A172 (cell line): ENCODE measurements around the gene RAD51B. TPM values are rescaled to one million over a fixed set of nuclear protein-coding genes. Genes with fewer than 3 reads are reported as not detected.

Source experiments
- DNase-seq: peaks from one replicate; pipeline ENCODE4 v3.0.0-alpha.2; 2015; ENCODE audit warnings: low spot score
- total RNA-seq: library from RNA; depleted of rRNA; stranded (reverse); fragments of >200 nt; shearing (Covaris generic); gene quantifications from 2 replicates; pipeline ENCODE4 v1.2.3, GENCODE V29; 2014

Gene RAD51B
- total RNA-seq, 1 experiment from 2014 or later: 17.6 TPM

GRCh38 chr14:68145539-68145938 lies 326.0 kb downstream of the RAD51B start:
- DNase-seq: no peak

GRCh38 chr14:68146818-68147217 lies 327.2 kb downstream of the RAD51B start:
- DNase-seq: peak; percentile 92

GRCh38 chr14:68147303-68147702 lies 327.7 kb downstream of the RAD51B start:
- DNase-seq: no peak

GRCh38 chr14:68148276-68148675 lies 328.7 kb downstream of the RAD51B start:
- DNase-seq: peak; percentile 30

- DNase-seq: no peak
These were observed 329.2 kb downstream of the RAD51B start for GRCh38 chr14:68148763-68149162.

GRCh38 chr14:68153275-68153674 lies 333.7 kb downstream of the RAD51B start:
- DNase-seq: no peak

GRCh38 chr14:68154275-68154674 lies 334.7 kb downstream of the RAD51B start:
- no peak for DNase-seq

- DNase-seq: no peak
These were observed 338.4 kb downstream of the RAD51B start for GRCh38 chr14:68157971-68158371.

- no peak for DNase-seq
These were observed 339.1 kb downstream of the RAD51B start for GRCh38 chr14:68158640-68159039.

- no peak for DNase-seq
These were observed 340.4 kb downstream of the RAD51B start for GRCh38 chr14:68159701-68160633.

- DNase-seq: no peak
These were observed 341.4 kb downstream of the RAD51B start for GRCh38 chr14:68160779-68161546.

GRCh38 chr14:68162887-68163286 lies 343.3 kb downstream of the RAD51B start:
- DNase-seq: no peak

GRCh38 chr14:68164711-68165113 lies 345.1 kb downstream of the RAD51B start:
- no peak for DNase-seq

- no peak for DNase-seq
These were observed 345.8 kb downstream of the RAD51B start for GRCh38 chr14:68165274-68165843.

GRCh38 chr14:68166731-68167382 lies 347.3 kb downstream of the RAD51B start:
- DNase-seq: no peak

GRCh38 chr14:68167383-68168087 lies 348.0 kb downstream of the RAD51B start:
- DNase-seq: no peak

- DNase-seq: no peak
These were observed 349.0 kb downstream of the RAD51B start for GRCh38 chr14:68168460-68169109.

- DNase-seq: no peak
These were observed 352.6 kb downstream of the RAD51B start for GRCh38 chr14:68172216-68172615.

- DNase-seq: no peak
These were observed 353.0 kb downstream of the RAD51B start for GRCh38 chr14:68172627-68173026.

GRCh38 chr14:68173227-68173972 lies 353.8 kb downstream of the RAD51B start:
- DNase-seq: no peak
